H9 (cell line): ENCODE results near the gene CD248. TPM values are rescaled to one million over a fixed set of nuclear protein-coding genes. Genes with fewer than 3 reads are reported as not detected.
A peak's percentile ranks its signal among the peaks of the same experiment; 100 is the strongest.
"Not testable (repeated sequence)": the region's sequence is repeated elsewhere in the genome, so short reads cannot be mapped to it uniquely, and the experiment has no call there.

Experiments
- DNase-seq: peaks from one replicate; pipeline ENCODE4 v3.0.0-alpha.2; 2017
- H2AFZ ChIP-seq: one replicate; pipeline ENCODE4 v1.6.1; 2013; ENCODE audit warnings: mild to moderate bottlenecking, low read length, control low read depth, moderate library complexity
- H2AK5ac ChIP-seq: 2 replicates; pipeline ENCODE4 v1.6.1; 2013; ENCODE audit warnings: low read length, control low read depth, mixed read lengths; ENCODE audit not compliant: insufficient read length
- H2BK120ac ChIP-seq: one replicate; pipeline ENCODE4 v1.6.1; 2013; ENCODE audit warnings: low read depth, mild to moderate bottlenecking, low read length, control low read depth, inconsistent platforms; ENCODE audit not compliant: poor library complexity, severe bottlenecking
- H2BK12ac ChIP-seq: 2 replicates; pipeline ENCODE4 v1.6.1; 2013; ENCODE audit warnings: low read length, control low read depth, mixed read lengths, low read depth; ENCODE audit not compliant: insufficient read length
- H2BK15ac ChIP-seq: 2 replicates; pipeline ENCODE4 v1.6.1; 2013; ENCODE audit warnings: low read depth, low read length, control low read depth
- H2BK20ac ChIP-seq: one replicate; pipeline ENCODE4 v1.6.1; 2013; ENCODE audit warnings: low read depth, mild to moderate bottlenecking, low read length, control low read depth, inconsistent platforms; ENCODE audit not compliant: poor library complexity, severe bottlenecking
- H2BK5ac ChIP-seq: 2 replicates; pipeline ENCODE4 v1.6.1; 2013; ENCODE audit warnings: low read length, control low read depth, mixed read lengths; ENCODE audit not compliant: insufficient read length
- H3K14ac ChIP-seq: 2 replicates; pipeline ENCODE4 v1.6.1; 2013; ENCODE audit warnings: low read length, control low read depth; ENCODE audit not compliant: insufficient read depth
- H3K18ac ChIP-seq: 2 replicates; pipeline ENCODE4 v1.6.1; 2013; ENCODE audit warnings: low read depth, mild to moderate bottlenecking, mixed read lengths, low read length, control low read depth; ENCODE audit not compliant: insufficient read length
- H3K23ac ChIP-seq: 2 replicates; pipeline ENCODE4 v1.6.1; 2013; ENCODE audit warnings: low read length, control low read depth, mixed read lengths, low read depth; ENCODE audit not compliant: insufficient read length
- H3K23me2 ChIP-seq: 2 replicates; pipeline ENCODE4 v1.6.1; 2013; ENCODE audit warnings: low read depth, mild to moderate bottlenecking, mixed read lengths, low read length, control low read depth; ENCODE audit not compliant: insufficient read length, poor library complexity, severe bottlenecking
- H3K27ac ChIP-seq: 2 replicates; pipeline ENCODE4 v1.5.1; 2013; ENCODE audit warnings: low read length, control low read depth, mixed read lengths, low read depth; ENCODE audit not compliant: insufficient read length
- H3K27me3 ChIP-seq: 2 replicates; pipeline ENCODE4 v1.6.1; 2013; ENCODE audit warnings: low read length, control low read depth, inconsistent platforms; ENCODE audit not compliant: insufficient read depth
- H3K4ac ChIP-seq: 2 replicates; pipeline ENCODE4 v1.6.1; 2013; ENCODE audit warnings: low read depth, mild to moderate bottlenecking, control low read depth, inconsistent platforms, low read length, moderate library complexity
- H3K4me1 ChIP-seq: 2 replicates; pipeline ENCODE4 v1.6.1; 2013; ENCODE audit warnings: low read length, control low read depth, inconsistent platforms; ENCODE audit not compliant: insufficient read depth
- H3K4me2 ChIP-seq: 2 replicates; pipeline ENCODE4 v1.6.1; 2013; ENCODE audit warnings: low read length, control low read depth, mixed read lengths; ENCODE audit not compliant: insufficient read length, insufficient read depth
- H3K56ac ChIP-seq: 2 replicates; pipeline ENCODE4 v1.6.1; 2013; ENCODE audit warnings: low read depth, mild to moderate bottlenecking, mixed read lengths, low read length, control low read depth; ENCODE audit not compliant: insufficient read length
- H3K79me1 ChIP-seq: 2 replicates; pipeline ENCODE4 v1.6.1; 2013; ENCODE audit warnings: low read depth, mild to moderate bottlenecking, moderate library complexity, low read length, control low read depth, inconsistent platforms; ENCODE audit not compliant: insufficient read depth, poor library complexity, severe bottlenecking
- H3K79me2 ChIP-seq: 2 replicates; pipeline ENCODE4 v1.6.1; 2013; ENCODE audit warnings: low read length, control low read depth, inconsistent platforms; ENCODE audit not compliant: insufficient read depth
- H3K9ac ChIP-seq: 2 replicates; pipeline ENCODE4 v1.6.1; 2013; ENCODE audit warnings: low read length, control low read depth, mixed read lengths; ENCODE audit not compliant: insufficient read length; ENCODE audit errors: extremely low read depth
- H3K9me3 ChIP-seq: one replicate; pipeline ENCODE4 v1.6.1; 2013; ENCODE audit warnings: low read depth, low read length, inconsistent platforms; ENCODE audit not compliant: control insufficient read depth
- H3T11ph ChIP-seq: one replicate; pipeline ENCODE4 v1.6.1; 2013; ENCODE audit warnings: mild to moderate bottlenecking, low read length, control low read depth, inconsistent platforms
- H4K20me1 ChIP-seq: one replicate; pipeline ENCODE4 v1.6.1; 2013; ENCODE audit not compliant: control insufficient read depth, insufficient read length, insufficient read depth
- H4K5ac ChIP-seq: 2 replicates; pipeline ENCODE4 v1.6.1; 2013; ENCODE audit warnings: low read depth, mild to moderate bottlenecking, mixed read lengths, low read length, control low read depth; ENCODE audit not compliant: insufficient read length
- H4K8ac ChIP-seq: replicated peaks from 2 replicates; pipeline ENCODE4 v1.6.1; 2013; ENCODE audit warnings: low read length, control low read depth, mixed read lengths, low read depth; ENCODE audit not compliant: insufficient read length
- H4K91ac ChIP-seq: 2 replicates; pipeline ENCODE4 v1.6.1; 2013; ENCODE audit warnings: low read depth, mild to moderate bottlenecking, moderate library complexity, mixed read lengths, low read length, control low read depth; ENCODE audit not compliant: insufficient read length
- H3K27ac Mint-ChIP-seq, 3 experiments: 2 replicates in 2 of 3; 3 replicates in 1 of 3; pipeline ENCODE4 v1.8.0; 2020 to 2021; ENCODE audit warnings: mixed read lengths in 3 of 3, mild to moderate bottlenecking in 1 of 3, moderate library complexity in 1 of 3
- H3K27me3 Mint-ChIP-seq: 2 replicates; pipeline ENCODE4 v1.8.0; 2021; ENCODE audit warnings: low read depth, mild to moderate bottlenecking, moderate library complexity, mixed read lengths
- H3K36me3 Mint-ChIP-seq, 3 experiments: 2 replicates in 2 of 3; 3 replicates in 1 of 3; pipeline ENCODE4 v1.8.0; 2020 to 2021; ENCODE audit warnings: low read depth in 3 of 3, mixed read lengths in 3 of 3; ENCODE audit not compliant: insufficient read depth in 1 of 3
- H3K4me1 Mint-ChIP-seq, 2 experiments: 2 replicates each; pipeline ENCODE4 v1.8.0; 2020; ENCODE audit warnings: mixed read lengths in 2 of 2
- H3K4me3 Mint-ChIP-seq, 2 experiments: 2 replicates in 1 of 2; 3 replicates in 1 of 2; pipeline ENCODE4 v1.8.0; 2020 to 2021; ENCODE audit warnings: mild to moderate bottlenecking in 2 of 2, mixed read lengths in 2 of 2, moderate library complexity in 1 of 2
- H3K9me3 Mint-ChIP-seq, 2 experiments: 2 replicates in 1 of 2; 3 replicates in 1 of 2; pipeline ENCODE4 v1.8.0; 2020; ENCODE audit warnings: mild to moderate bottlenecking in 2 of 2, mixed read lengths in 2 of 2, moderate library complexity in 1 of 2
- CTCF ChIP-seq: fragments of 200-600 bp; sonication (generic); conservative IDR thresholded peaks from 3 replicates; pipeline ENCODE4 v1.8.0; 2021; ENCODE audit warnings: antibody characterized with exemption, mild to moderate bottlenecking
- WGBS: extraction: QIAGEN DNeasy Blood & Tissue Kit; methylation state at CpG from one replicate; pipeline ENCODE4 v1.1.7; 2013; ENCODE audit warnings: missing lambda C conversion rate, low lambda C conversion rate, mixed read lengths; ENCODE audit not compliant: insufficient read length; ENCODE audit errors: extremely low coverage; 5-methylcytosine and 5-hydroxymethylcytosine counted together
- total RNA-seq: library from RNA; stranded (reverse); gene quantifications from 2 replicates; pipeline ENCODE4 v1.2.1, GENCODE V29; 2021

CD248 gene
- total RNA-seq, 1 experiment from 2014 or later: 1.5 TPM

DNA sequence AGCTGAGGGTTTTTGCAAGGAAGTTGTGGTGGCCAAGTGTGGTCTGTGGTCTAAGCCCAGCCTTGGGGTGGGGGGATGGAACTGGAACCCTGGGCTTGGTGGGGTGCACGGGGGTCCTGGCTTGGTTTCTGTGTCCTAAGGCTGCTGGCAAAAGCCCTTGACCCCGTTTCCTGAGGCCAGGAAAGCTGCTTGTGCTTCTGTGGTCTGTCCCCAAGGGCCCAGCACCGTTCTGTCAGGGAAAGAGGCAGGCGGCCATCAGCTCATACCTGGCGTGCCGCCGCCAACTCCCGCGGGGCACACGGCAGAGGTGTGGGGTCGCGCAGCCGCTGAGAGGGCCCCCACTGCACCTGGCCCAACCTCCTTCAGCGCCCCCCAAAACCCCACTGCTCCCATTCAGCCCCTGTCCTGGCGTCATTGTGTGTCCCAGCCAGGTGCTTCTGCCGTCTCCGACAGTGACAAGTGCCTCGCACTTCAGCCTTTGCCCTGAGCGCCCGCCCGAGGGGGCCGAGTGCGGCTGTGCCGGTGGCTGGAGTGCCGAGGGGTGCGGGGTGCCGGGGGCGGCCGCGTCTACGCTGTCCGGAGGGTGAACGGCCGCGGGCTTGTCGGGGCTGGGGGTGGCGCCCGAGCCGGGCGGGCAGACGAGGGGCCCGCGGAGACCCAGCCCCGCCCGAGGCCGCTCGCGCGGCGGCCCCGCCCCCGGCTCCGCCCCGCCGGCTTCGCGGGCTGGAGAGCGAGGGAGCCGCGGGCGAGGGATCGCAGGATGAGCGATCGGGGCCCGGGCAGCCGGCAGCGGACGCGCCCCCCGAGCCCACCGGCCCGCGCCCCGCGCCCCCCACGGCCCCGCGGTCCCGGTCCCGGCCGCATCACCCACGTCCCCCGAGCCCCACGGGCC is 39.1 kb downstream of the CD248 start, which contains the start of gene CNIH2:
TSS of gene CNIH2 (plus strand) at position 705 of the 892 bp plus-strand sequence. CDS start 282 bp downstream, outside the sequence.
- Histone ChIP-seq H2BK120ac (no peak within 1 kb of the TSS), H2BK12ac (no peak within 1 kb of the TSS), H3K23me2 (no peaks in the 10 kb centered on the region), H3K18ac (peak within 1 kb of the TSS; percentile 78), H2AK5ac (no peak within 1 kb of the TSS), H3K23ac (no peak within 1 kb of the TSS), H4K5ac (no peak within 1 kb of the TSS), H3K79me1 (no peaks in the 10 kb centered on the region), H2BK20ac (no peak within 1 kb of the TSS), H3K4ac (no peak within 1 kb of the TSS), H3K4me1 (no peaks in the 10 kb centered on the region), H3T11ph (no peak within 1 kb of the TSS), H3K56ac (no peak within 1 kb of the TSS), H3K4me2 (peak within 1 kb of the TSS; percentile 39), H3K27me3 (no peaks in the 10 kb centered on the region), H4K8ac (no peak within 1 kb of the TSS), H4K20me1 (no peaks in the 10 kb centered on the region), H2AFZ (no peak within 1 kb of the TSS), H2BK15ac (no peak within 1 kb of the TSS), H3K9me3 (no peaks in the 10 kb centered on the region), H3K9ac (no peak within 1 kb of the TSS), H3K27ac (no peak within 1 kb of the TSS), H3K14ac (peak within 1 kb of the TSS; percentile 47; the same call in 1 of the 2 replicates), H2BK5ac (no peak within 1 kb of the TSS), H3K79me2 (no peaks in the 10 kb centered on the region), H4K91ac (no peak within 1 kb of the TSS)
- no CpG with 5 or more reads among the region's 84 CpGs for WGBS
- peak within 1 kb of the TSS; percentile 62 to 82 for H3K4me3 Mint-ChIP-seq
- peak within 1 kb of the TSS in 1 of 3 experiments; percentile 28; a peak in 1 of 7 replicates for H3K27ac Mint-ChIP-seq
- peaks cover 4 to 28% (median 27%) of the 10 kb centered on the region in 3 experiments for H3K36me3 Mint-ChIP-seq
- peaks cover 23% of the 10 kb centered on the region for H3K27me3 Mint-ChIP-seq
- no peak for TF ChIP-seq CTCF
- DNase-seq: no peak
- no peaks in the 10 kb centered on the region for H3K9me3 Mint-ChIP-seq
- peaks cover 23% of the 10 kb centered on the region in 2 experiments for H3K4me1 Mint-ChIP-seq

GRCh38 chr11:66277064-66277463 is 39.8 kb downstream of the CD248 start:
- peaks cover 7 to 35% (median 33%) of the 10 kb centered on the region in 3 experiments for H3K36me3 Mint-ChIP-seq
- H3K4me1 ChIP-seq, H3K9ac ChIP-seq, H3K56ac ChIP-seq, H3K27ac ChIP-seq, H2BK5ac ChIP-seq, H3K27me3 ChIP-seq, H3K4me2 ChIP-seq, H4K5ac ChIP-seq, H3K9me3 ChIP-seq, H3K79me2 ChIP-seq, H2BK15ac ChIP-seq, DNase-seq, H4K8ac ChIP-seq, H3K18ac ChIP-seq, H4K20me1 ChIP-seq, H2BK120ac ChIP-seq, H2AFZ ChIP-seq, H3K23ac ChIP-seq, H4K91ac ChIP-seq, H3T11ph ChIP-seq, H3K23me2 ChIP-seq, H3K79me1 ChIP-seq, H2BK20ac ChIP-seq, H3K4ac ChIP-seq, H2BK12ac ChIP-seq, H2AK5ac ChIP-seq, H3K9me3 Mint-ChIP-seq, H3K14ac ChIP-seq: not testable (repeated sequence)
- 0 out of 7 replicates have a peak overlapping the region, but pooled peaks of 1 of the 3 experiments have one; percentile 28 for H3K27ac Mint-ChIP-seq
- no CpG with 5 or more reads among the region's 4 CpGs for WGBS
- peaks cover 20 to 21% of the 10 kb centered on the region in 2 experiments for H3K4me1 Mint-ChIP-seq
- H3K4me3 Mint-ChIP-seq: peak overlapping the region in 1 of 2 experiments; percentile 71; a peak in 3 of 5 replicates
- peaks cover 23% of the 10 kb centered on the region for H3K27me3 Mint-ChIP-seq
